GM21447 (cell line): Measurements from ENCODE around the gene PIWIL4.
"Not testable (repeated sequence)": the region's sequence is repeated elsewhere in the genome, so short reads cannot be mapped to it uniquely, and the experiment has no call there.

Source experiments
- ATAC-seq: cut with Tn5 transposase; IDR thresholded peaks from one replicate; pipeline ENCODE4 v1.9.1; 2021; ENCODE audit not compliant: unreplicated experiment

The PIWIL4 gene

GRCh38 chr11:94583866-94584500, 16.8 kb downstream of the PIWIL4 start:
- peak; percentile 54 for ATAC-seq

DNA sequence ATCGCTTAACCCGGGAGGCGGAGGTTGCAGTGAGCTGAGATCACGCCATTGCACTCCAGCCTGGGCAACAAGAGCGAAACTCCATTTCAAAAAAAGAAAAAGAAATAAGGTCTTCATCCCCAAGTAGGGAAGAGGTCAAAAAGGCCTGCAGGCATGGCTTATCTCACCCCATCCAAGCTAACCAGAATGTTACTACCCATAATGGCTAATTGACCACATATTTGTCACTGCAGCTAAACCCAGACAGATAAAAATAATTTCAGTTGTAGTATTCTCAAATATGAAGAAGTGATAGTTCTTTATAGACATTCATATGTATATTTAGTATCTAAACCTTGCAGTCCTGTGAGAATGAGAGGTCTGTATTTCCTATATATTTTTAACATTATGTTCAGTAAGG, 17.8 kb downstream of the PIWIL4 start:
- ATAC-seq, result no peak

DNA sequence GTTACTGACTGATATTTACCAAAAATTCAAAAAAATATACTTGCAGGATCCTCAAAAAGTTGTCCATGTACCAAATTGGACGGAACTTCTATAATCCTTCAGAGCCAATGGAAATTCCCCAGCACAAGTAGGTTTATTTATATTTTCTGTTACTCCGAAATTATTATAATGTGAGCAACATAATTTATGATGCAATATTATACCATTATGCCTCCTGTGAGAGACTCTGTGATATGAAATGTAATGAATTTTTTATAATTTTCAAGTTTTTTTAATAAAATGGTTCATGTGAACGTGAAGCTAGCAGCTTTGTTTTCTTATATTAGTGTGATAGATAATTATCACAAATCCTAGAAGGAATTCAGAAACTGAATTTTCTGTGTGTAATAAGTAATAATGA, 18.2 kb downstream of the PIWIL4 start:
- no peak for ATAC-seq

DNA sequence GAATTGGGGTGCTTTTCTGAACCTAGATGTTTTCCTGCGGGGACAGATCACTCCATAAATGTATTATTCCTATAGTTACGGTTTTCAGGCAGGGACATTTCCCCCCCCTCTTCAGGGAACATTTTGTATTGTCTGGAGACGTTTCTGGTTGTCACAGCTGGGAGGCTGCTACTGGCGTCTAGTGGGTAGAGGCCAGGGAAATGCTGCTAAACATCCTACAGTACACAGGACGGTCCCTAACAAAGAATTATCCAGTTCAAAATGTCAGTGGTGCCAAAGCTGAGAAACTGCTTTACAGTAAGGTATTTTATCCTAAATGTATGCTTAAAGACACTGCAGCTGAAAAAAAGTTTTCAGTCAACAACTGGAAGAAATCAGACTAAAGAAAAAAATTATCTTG, 19.4 kb downstream of the PIWIL4 start:
- no peak for ATAC-seq

GRCh38 chr11:94586978-94587377, 19.8 kb downstream of the PIWIL4 start:
- ATAC-seq, result no peak

- no peak for ATAC-seq
Measured at GRCh38 chr11:94588366-94588942, 21.3 kb downstream of the PIWIL4 start.

DNA sequence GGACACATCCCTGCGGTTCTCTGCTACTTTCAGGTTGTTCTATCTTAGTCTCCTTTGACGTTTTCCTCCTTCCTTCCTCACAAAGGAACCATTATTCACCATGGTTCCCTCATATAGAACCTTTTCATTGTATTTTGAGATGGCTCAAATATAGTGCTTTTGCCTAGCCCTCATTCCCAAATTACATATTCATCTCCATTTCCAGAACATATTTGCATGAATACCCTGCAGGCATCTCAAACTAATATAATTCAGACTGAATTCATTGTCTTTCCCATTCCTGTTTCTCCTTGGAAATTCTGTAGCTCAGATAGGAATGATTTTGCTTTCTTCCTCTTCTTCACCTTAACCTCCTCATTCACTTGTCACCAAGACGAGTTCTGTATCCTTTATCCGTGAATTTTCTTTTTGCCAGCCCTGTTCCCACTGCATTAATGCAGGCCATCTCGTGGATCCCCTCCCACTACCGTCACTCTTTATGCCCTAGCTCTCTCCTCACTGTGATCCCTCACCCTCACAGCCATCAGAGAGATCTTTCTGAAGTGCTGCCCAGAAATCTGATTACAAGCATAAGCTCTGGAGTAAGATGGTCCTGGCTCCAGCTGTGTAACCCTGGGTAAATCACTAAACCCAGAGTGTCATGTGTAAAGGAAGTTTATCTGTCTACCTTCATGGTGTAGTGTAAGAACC, 23.3 kb downstream of the PIWIL4 start:
- no peak for ATAC-seq

DNA sequence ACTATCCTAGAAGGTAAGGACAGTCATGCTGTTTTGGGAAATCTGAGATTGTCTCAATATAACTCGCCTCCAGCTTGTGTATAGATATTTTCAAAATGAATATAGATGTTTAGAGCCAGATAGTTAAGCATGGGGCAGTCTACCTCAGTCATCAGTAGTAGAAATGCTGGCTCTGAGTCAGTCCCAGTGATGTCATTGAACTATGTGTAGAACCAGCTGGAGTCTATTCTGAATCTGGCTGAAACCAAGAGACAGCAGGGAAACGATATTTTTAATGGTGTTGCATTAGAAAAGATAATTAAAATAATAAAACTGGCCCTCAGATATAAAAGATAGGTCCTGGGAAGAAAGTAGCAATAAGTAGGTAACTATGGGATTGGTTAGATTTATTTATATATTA, 25.9 kb downstream of the PIWIL4 start:
- peak; percentile 75 for ATAC-seq

GRCh38 chr11:94595076-94595475, 27.9 kb downstream of the PIWIL4 start:
- peak; percentile 60 for ATAC-seq

- no peak for ATAC-seq
Measured at GRCh38 chr11:94597896-94598295, 30.7 kb downstream of the PIWIL4 start.

- no peak for ATAC-seq
Measured at GRCh38 chr11:94599510-94599909, 32.3 kb downstream of the PIWIL4 start.

DNA sequence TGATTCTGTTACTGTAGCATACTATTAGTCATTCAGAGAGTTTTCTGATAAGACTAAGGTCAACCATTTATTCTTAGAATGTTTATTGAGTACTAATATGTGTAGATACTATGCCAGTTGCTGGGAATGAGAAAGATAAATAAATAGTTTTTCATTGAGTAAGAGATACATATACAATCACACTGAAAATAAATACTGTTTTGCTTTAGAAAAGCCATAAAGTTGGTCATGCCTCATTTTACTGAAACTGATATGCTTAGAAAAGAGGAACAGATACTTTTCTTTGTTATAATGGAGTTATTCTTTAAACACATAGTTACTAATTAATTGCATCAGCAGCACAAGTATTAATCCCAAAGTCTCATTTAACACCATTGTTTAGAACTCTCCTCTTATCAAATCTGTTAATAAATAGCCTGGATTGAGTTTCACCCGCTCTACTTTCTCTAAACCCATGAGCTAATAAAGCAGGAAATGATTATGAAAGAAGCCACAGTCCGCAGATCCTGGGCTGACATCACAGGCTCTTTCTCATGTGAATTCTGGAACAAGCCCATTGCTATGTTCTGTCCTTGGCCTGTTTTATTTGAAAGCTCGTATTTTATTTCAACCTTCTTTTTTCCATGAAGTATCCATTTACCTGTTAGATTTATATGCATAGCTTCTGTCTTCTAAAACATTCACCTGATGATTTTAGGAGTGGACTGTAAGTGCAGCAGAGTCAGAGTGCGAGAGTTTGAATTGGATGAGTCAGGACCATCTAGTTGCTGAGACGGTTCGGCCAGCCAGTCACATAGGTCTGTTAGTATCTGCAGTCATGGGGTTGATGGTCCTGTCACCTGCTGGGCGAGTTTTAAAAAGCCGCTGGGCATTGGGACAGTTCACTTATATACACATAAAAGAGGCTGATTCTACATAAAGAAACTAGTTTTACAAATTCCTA, 35.5 kb downstream of the PIWIL4 start:
- peak; percentile 92 for ATAC-seq

- ATAC-seq, result no peak
Measured at GRCh38 chr11:94603587-94603986, 36.4 kb downstream of the PIWIL4 start.

- ATAC-seq, result no peak
Measured at GRCh38 chr11:94604482-94604881, 37.3 kb downstream of the PIWIL4 start.

DNA sequence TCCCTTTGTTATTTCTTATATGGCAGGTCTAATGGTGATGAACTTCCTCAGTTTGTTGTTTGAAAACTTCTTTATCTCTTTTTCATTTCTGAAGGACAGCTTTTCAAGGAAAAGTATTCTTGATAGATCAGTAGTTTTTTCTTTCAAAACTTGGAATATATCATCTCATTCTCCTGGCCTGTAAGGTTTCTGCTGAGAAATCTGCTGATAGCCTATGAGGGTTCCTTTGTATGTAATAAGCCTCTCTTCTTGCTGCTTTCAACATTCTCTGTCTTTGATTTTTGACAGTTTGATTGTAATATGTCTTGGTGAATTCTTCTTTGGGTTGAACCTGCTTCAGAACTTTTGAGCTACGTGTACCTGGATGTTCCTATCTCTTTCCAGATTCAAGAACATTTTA, 46.0 kb downstream of the PIWIL4 start:
- no peak for ATAC-seq

- ATAC-seq, result peak; percentile 75
Measured at GRCh38 chr11:94623120-94623735, 56.1 kb downstream of the PIWIL4 start.

- ATAC-seq, result not testable (repeated sequence)
Measured at GRCh38 chr11:94625422-94625821, 58.3 kb downstream of the PIWIL4 start.

GRCh38 chr11:94627003-94627560, 59.9 kb downstream of the PIWIL4 start:
- not testable (repeated sequence) for ATAC-seq

DNA sequence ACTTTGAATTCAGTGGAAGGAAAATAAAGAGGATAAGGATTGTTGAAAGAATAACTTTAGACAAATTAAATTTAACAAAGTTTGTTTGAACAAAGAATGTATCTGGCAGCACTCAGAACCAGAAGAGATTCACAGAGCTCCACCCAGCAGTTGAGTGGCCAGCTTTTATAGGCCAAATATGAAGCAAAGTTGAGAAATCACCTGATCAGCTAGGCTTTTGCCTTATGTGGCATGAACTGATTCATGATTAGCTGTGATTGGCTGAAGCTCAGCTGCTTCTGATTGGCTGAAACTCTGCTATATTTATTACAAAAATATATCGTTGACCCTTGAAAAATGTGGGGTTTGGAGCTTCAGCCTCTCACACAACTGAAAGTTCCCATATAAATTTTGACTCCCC, 62.6 kb downstream of the PIWIL4 start:
- no peak for ATAC-seq

DNA sequence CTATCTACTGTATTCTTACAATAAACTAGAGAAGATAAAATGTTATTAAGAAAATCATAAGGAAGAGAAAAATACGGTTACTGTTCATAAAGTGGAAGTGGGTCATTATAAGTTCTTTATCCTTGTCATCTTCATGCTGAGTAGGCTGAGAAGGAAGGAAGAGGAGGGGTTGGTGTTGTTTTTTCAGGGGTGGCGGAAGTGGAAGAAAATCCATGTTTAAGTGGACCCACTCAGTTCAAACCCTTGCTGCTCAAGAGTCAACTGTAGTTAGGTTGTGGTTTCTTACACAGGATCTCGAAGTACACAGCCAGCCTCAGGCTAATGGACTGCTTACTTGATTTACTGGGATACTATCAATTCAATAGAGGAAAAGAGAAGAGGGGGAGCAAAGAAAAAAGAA, 63.1 kb downstream of the PIWIL4 start:
- no peak for ATAC-seq

GRCh38 chr11:94632356-94632755, 65.2 kb downstream of the PIWIL4 start:
- no peak for ATAC-seq
